Uterus (tissue), 2 donors: ENCODE measurements around the gene PPP2CA.

Experiments used
- POLR2A ChIP-seq, 2 donors: fragments of 450-650 bp; IDR thresholded peaks; one replicate each; pipeline ENCODE4 v1.6.1; 2016; ENCODE audit warnings: antibody characterized with exemption in 2 of 2, mild to moderate bottlenecking in 1 of 2, moderate library complexity in 1 of 2
- TF ChIP-seq, protein P1 (sequence below), 4 experiments: fragments of 200-600 bp in 2 of 4; fragments of 450-650 bp in 2 of 4; sonication (generic) in 2 of 4; IDR thresholded peaks; one replicate each; pipeline ENCODE4 v1.5.1; 2016 to 2019; ENCODE audit warnings: antibody characterized with exemption in 4 of 4, mild to moderate bottlenecking in 2 of 4, moderate library complexity in 1 of 4

DNA sequence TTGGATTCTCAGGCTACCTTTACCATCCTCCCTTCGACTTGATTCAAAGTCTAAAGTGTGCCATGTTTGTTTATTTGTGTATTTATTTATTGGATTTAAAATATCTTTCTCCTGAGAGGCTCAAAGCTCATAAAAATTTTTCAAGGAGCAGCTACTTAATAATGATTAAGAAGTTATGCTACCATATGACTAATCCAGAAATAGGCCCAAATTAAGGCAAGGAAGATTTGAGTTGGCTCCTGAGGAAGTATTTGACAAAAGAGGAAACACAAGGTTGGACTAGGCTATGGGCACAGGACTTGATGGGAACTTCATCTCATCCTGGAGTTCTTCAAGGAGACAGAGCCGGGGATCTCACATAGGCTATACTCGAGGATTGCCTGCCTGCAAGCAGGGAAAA lies 22.4 kb upstream of the PPP2CA start:
- no peak for TF ChIP-seq POLR2A (IDR thresholded peaks at IDR 0.05)
- TF ChIP-seq, protein P1, sequence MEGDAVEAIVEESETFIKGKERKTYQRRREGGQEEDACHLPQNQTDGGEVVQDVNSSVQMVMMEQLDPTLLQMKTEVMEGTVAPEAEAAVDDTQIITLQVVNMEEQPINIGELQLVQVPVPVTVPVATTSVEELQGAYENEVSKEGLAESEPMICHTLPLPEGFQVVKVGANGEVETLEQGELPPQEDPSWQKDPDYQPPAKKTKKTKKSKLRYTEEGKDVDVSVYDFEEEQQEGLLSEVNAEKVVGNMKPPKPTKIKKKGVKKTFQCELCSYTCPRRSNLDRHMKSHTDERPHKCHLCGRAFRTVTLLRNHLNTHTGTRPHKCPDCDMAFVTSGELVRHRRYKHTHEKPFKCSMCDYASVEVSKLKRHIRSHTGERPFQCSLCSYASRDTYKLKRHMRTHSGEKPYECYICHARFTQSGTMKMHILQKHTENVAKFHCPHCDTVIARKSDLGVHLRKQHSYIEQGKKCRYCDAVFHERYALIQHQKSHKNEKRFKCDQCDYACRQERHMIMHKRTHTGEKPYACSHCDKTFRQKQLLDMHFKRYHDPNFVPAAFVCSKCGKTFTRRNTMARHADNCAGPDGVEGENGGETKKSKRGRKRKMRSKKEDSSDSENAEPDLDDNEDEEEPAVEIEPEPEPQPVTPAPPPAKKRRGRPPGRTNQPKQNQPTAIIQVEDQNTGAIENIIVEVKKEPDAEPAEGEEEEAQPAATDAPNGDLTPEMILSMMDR (IDR thresholded peaks at IDR 0.05), result no peak
